ENCODE results near the gene PCDHB9. TPM values are rescaled to one million over a fixed set of nuclear protein-coding genes. Genes with fewer than 3 reads are reported as not detected.
"Not testable (repeated sequence)": the region's sequence is repeated elsewhere in the genome, so short reads cannot be mapped to it uniquely, and the experiment has no call there.

Gene PCDHB9
- total RNA-seq: 0.22 and 0.40 TPM in 2 replicates

DNA sequence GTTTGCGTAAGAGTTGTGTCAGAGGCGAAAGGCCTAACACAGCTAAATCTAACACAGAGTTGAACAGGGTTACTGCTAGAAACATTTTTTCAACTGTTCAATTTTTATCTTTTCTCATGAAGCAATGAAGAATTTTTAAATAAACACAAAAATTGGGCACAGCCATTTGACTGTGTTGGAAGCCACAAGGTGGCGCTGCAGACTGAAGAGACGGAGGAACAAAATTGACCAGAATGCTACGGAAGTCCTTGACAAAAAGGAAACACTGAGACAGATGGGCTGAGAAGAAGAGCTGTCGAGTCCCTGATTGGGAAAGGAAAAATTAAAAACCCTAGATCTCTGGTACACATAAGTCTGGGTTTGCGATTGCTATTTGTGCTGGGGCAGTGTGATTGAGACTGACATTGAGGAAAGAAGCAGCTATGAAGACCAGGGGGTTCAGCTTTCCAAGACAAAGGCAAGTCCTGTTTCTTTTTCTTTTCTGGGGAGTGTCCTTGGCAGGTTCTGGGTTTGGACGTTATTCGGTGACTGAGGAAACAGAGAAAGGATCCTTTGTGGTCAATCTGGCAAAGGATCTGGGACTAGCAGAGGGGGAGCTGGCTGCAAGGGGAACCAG lies at the start of gene PCDHB9:
Gene PCDHB9 (plus strand): TSS at position 265 of the 616 bp plus-strand sequence. CDS start 158 bp downstream, at position 423.
- peak; percentile 31 to 35 for DNase-seq (ENCODE audit: low read depth in 2 of 2)

DNA sequence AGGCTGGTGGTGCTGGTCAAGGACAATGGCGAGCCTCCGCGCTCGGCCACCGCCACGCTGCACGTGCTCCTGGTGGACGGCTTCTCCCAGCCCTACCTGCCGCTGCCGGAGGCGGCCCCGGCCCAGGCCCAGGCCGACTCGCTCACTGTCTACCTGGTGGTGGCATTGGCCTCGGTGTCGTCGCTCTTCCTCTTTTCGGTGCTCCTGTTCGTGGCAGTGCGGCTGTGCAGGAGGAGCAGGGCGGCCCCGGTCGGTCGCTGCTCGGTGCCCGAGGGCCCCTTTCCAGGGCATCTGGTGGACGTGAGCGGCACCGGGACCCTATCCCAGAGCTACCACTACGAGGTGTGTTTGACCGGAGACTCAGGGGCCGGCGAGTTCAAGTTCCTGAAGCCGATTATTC lies 49.6 kb upstream of the PCDHB9 start:
- not testable (repeated sequence) for DNase-seq (ENCODE audit: low read depth in 2 of 2)

DNA sequence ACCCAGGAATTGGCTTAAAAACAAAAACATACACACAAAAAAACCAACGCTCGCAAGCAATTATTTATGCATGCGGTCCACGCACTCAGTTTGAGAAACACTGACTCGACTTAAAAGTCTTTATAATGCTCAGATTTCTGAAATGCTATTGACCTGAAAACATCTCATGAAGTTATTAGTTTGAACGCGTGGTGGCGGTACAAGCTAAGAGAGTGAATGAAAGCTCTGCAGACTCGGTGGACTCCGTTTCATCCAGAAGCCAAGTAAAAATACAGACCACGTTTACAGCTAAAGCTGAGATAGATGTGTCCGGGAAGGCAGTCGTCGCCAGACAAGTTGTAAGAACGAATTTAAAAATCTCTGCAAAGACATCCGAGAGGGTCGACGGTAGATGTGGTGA lies 37.1 kb upstream of the PCDHB9 start, which contains the start of gene PCDHB6:
Gene PCDHB6 (plus strand): TSS at position 246 of the 400 bp plus-strand sequence. CDS start 201 bp downstream, outside the sequence.
- DNase-seq (ENCODE audit: low read depth in 2 of 2): peak; percentile 35 to 49

DNA sequence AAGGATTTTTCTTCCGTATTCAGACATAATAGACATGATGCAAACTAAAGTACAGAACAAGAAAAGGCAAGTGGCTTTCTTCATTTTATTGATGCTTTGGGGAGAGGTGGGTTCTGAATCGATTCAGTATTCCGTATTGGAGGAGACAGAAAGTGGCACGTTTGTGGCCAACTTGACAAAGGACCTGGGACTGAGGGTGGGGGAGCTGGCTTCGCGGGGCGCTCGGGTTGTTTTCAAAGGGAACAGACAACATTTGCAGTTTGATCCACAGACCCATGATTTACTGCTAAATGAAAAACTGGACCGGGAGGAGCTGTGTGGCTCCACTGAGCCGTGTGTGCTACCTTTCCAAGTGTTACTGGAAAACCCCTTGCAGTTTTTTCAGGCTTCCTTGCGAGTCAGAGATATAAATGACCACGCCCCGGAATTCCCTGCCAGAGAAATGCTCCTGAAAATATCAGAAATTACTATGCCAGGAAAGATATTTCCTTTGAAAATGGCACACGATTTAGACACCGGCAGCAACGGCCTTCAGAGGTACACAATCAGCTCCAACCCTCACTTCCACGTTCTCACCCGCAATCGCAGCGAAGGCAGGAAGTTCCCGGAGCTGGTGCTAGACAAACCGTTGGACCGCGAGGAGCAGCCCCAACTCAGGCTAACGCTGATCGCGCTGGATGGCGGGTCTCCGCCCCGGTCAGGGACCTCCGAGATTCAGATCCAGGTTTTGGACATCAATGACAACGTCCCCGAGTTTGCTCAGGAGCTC lies 36.6 kb upstream of the PCDHB9 start:
- DNase-seq (ENCODE audit: low read depth in 2 of 2): no peak

DNA sequence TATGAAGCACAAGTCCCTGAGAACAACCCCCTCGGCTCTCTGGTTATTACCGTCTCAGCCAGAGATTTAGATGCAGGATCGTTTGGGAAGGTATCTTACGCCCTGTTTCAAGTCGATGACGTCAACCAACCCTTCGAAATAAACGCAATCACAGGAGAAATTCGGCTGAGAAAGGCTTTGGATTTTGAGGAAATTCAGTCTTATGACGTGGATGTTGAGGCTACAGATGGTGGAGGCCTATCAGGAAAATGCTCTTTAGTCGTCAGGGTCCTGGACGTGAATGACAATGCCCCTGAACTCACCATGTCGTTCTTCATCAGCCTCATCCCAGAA lies 36.0 kb upstream of the PCDHB9 start:
- DNase-seq (ENCODE audit: low read depth in 2 of 2): no peak

DNA sequence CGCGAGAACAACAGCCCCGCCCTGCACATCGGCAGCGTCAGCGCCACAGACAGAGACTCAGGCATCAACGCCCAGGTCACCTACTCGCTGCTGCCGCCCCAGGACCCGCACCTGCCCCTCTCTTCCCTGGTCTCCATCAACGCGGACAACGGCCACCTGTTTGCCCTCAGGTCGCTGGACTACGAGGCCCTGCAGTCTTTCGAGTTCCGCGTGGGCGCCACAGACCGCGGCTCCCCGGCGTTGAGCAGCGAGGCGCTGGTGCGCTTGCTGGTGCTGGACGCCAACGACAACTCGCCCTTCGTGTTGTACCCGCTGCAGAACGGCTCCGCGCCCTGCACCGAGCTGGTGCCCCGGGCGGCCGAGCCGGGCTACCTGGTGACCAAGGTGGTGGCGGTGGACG lies 35.3 kb upstream of the PCDHB9 start:
- not testable (repeated sequence) for DNase-seq (ENCODE audit: low read depth in 2 of 2)

DNA sequence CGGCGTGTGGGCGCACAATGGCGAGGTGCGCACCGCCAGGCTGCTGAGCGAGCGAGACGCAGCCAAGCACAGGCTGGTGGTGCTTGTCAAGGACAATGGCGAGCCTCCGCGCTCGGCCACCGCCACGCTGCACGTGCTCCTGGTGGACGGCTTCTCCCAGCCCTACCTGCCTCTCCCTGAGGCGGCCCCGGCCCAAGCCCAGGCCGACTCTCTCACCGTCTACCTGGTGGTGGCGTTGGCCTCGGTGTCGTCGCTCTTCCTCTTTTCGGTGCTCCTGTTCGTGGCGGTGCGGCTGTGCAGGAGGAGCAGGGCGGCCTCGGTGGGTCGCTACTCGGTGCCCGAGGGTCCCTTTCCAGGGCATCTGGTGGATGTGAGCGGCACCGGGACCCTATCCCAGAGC lies 34.9 kb upstream of the PCDHB9 start:
- not testable (repeated sequence) for DNase-seq (ENCODE audit: low read depth in 2 of 2)

DNA sequence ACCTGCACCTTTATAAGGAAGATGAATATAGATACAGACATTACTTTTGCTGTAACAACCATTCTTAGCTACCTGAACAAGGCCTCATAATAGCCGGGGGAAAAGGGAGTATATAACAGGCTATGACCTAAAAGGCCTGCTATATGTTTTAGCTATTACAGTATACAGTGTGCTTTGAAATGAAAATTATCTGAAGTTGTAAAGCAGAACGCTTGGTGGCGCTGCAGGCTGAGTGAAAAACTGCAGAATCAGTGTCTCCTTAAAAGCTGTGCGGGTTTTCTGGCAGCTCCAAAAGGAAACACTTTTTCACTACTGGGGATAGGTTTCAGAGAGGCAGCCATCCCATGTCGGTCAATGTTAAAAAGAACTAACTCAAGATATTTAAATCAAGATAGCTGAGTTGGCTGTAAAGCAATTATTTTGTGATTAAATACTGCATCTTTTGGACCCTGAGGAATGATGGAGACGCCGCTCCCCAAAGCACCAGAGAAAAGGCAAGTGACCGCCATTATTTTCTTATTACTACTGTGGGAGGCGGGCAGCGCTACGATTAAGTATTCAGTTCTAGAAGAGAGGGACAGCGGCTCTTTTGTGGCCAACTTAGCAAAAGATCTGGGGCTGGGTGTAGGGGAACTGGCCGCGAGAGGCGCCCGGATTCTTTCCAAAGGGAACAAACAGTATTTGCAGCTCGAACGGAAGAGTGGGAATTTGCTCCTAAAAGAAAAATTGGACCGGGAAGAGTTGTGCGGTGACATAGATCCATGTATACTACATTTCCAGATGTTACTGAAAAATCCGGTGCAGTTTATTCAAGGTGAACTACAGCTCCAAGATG lies 31.2 kb upstream of the PCDHB9 start:
- DNase-seq (ENCODE audit: low read depth in 2 of 2): no peak

DNA sequence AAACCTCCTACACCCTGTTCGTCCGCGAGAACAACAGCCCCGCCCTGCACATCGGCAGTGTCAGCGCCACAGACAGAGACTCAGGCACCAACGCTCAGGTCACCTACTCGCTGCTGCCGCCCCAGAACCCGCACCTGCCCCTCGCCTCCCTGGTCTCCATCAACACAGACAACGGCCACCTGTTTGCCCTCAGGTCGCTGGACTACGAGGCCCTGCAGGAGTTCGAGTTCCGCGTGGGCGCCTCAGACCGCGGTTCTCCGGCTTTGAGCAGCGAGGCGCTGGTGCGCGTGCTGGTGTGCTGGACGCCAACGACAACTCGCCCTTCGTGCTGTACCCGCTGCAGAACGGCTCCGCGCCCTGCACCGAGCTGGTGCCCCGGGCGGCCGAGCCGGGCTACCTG lies 29.6 kb upstream of the PCDHB9 start:
- DNase-seq (ENCODE audit: low read depth in 2 of 2): not testable (repeated sequence)

DNA sequence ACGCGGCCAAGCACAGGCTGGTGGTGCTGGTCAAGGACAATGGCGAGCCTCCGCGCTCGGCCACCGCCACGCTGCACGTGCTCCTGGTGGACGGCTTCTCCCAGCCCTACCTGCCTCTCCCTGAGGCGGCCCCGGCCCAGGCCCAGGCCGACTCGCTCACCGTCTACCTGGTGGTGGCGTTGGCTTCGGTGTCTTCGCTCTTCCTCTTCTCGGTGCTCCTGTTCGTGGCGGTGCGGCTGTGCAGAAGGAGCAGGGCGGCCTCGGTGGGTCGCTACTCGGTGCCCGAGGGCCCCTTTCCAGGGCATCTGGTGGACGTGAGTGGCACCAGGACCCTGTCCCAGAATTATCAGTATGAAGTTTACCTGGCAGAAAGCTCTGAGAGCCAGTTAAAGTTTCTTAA lies 29.1 kb upstream of the PCDHB9 start:
- DNase-seq (ENCODE audit: low read depth in 2 of 2): not testable (repeated sequence)

DNA sequence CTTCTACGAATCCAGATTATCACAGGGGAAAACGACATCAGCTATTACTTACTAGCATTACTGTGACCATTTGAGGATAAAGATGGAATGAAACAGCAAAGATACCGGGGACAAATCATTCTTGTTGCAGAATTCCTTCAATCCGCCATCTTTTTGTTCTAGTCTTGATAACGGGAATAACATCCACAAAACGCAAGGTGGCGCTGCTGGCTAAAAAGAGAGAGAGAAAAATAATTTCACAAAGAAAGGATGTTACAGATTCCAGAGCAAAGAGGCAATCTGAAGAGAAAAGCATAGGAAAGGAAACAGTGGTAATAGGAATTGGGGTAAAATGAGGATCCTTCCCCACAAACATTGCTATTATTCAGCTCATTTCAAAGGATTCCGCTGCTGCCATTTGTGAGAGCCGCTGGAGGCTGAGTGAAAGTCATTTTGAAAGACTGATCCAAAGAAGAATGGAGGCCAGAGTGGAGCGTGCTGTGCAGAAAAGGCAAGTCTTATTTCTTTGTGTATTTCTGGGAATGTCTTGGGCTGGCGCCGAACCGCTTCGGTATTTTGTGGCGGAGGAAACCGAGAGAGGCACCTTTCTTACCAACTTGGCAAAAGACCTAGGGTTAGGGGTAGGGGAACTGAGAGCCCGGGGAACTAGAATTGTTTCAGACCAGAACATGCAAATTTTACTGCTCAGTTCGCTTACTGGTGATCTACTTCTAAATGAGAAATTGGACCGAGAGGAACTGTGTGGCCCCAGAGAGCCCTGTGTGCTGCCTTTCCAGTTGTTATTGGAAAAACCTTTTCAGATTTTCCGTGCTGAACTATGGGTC lies 14.4 kb upstream of the PCDHB9 start, which contains the start of gene PCDHB7:
Gene PCDHB7 (plus strand): TSS at position 264 of the 824 bp plus-strand sequence. CDS start 192 bp downstream, at position 456.
- DNase-seq (ENCODE audit: low read depth in 2 of 2): peak; percentile 40 to 55

DNA sequence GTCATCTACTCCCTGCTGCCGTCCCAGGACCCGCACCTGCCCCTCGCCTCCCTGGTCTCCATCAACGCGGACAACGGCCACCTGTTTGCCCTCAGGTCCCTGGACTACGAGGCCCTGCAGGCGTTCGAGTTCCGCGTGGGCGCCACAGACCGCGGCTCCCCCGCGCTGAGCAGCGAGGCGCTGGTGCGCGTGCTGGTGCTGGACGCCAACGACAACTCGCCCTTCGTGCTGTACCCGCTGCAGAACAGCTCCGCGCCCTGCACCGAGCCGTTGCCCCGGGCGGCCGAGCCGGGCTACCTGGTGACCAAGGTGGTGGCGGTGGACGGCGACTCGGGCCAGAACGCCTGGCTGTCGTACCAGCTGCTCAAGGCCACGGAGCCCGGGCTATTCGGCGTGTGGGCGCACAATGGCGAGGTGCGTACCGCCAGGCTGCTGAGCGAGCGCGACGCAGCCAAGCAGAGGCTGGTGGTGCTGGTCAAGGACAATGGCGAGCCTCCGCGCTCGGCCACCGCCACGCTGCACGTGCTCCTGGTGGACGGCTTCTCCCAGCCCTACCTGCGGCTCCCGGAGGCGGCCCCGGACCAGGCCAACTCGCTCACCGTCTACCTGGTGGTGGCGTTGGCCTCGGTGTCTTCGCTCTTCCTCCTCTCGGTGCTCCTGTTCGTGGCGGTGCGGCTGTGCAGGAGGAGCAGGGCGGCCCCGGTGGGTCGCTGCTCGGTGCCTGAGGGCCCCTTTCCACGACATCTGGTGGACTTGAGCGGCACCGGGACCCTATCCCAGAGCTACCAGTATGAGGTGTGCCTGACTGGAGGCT lies 12.5 kb upstream of the PCDHB9 start:
- DNase-seq (ENCODE audit: low read depth in 2 of 2): not testable (repeated sequence)

DNA sequence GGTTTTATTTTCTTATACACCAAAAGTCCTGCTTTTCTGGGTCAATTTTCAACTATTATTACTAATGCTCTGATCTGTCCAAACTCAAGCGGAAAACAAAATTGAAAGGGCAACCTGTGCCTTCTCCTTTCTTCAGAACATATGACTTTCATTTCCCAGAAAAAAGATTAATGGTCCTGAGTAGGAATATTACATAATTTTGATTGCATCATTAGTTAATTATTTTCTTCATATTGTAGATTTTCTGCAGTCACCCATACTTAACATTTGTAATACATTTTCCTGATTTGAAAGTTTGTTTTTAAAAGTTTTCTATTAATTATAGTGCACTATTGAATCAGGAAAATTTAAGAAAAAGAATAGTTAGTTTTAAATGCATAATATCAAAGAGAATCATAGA lies 11.0 kb upstream of the PCDHB9 start:
- DNase-seq (ENCODE audit: low read depth in 2 of 2): no peak

DNA sequence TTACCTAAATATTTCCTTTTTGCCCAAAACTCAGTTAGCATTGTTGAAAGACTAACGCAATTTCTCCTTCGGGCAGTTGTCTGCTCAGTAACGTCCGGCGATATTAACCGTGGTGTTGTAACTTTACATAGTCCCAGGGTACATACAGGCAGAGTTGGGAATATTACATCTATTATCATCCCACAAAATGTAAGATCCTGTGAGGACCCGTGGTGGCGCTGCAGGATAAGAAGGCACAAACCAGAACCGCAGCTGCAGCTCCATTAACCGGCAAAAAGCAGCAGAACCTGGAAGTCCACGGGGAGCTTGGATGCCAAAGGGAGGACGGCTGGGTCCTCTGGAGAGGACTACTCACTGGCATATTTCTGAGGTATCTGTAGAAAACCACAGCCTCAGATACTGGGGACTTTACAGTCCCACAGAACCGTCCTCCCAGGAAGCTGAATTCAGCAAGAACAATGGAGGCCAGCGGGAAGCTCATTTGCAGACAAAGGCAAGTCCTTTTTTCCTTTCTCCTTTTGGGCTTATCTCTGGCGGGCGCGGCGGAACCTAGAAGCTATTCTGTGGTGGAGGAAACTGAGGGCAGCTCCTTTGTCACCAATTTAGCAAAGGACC lies 9.3 kb upstream of the PCDHB9 start, which contains the start of gene PCDHB8:
Gene PCDHB8 (plus strand): TSS at position 214 of the 615 bp plus-strand sequence. CDS start 245 bp downstream, at position 459.
- peak in 1 of 2 donors; percentile 9 for DNase-seq (ENCODE audit: low read depth in 2 of 2)

DNA sequence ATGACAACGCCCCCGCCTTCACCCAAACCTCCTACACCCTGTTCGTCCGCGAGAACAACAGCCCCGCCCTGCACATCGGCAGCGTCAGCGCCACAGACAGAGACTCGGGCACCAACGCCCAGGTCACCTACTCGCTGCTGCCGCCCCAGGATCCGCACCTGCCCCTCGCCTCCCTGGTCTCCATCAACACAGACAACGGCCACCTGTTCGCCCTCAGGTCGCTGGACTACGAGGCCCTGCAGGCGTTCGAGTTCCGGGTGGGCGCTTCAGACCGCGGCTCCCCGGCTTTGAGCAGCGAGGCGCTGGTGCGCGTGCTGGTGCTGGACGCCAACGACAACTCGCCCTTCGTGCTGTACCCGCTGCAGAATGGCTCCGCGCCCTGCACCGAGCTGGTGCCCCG lies 7.6 kb upstream of the PCDHB9 start:
- DNase-seq (ENCODE audit: low read depth in 2 of 2): not testable (repeated sequence)

DNA sequence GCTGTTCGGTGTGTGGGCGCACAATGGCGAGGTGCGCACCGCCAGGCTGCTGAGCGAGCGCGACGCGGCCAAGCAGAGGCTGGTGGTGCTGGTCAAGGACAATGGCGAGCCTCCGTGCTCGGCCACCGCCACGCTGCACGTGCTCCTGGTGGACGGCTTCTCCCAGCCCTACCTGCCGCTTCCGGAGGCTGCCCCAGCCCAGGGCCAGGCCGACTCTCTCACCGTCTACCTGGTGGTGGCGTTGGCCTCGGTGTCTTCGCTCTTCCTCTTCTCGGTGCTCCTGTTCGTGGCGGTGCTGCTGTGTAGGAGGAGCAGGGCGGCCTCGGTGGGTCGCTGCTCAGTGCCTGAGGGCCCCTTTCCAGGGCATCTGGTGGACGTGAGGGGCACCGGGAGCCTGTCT lies 7.1 kb upstream of the PCDHB9 start:
- DNase-seq (ENCODE audit: low read depth in 2 of 2): not testable (repeated sequence)

DNA sequence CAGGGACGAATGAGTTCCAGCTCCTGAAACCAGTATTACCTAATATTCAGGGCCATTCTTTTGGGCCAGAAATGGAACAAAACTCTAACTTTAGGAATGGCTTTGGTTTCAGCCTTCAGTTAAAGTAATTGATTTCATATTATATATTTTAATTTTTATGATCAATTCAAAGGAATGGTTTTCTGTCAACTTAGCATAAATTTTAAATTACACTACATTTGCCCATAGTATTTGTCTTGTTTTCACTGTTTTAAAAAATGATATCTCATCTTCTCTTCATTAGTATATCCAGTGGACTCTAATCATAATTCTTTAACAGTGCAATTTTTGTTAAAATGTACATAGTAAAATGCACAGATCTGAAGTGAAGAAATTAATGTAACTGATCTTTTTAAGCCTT lies 6.6 kb upstream of the PCDHB9 start:
- no peak for DNase-seq (ENCODE audit: low read depth in 2 of 2)

DNA sequence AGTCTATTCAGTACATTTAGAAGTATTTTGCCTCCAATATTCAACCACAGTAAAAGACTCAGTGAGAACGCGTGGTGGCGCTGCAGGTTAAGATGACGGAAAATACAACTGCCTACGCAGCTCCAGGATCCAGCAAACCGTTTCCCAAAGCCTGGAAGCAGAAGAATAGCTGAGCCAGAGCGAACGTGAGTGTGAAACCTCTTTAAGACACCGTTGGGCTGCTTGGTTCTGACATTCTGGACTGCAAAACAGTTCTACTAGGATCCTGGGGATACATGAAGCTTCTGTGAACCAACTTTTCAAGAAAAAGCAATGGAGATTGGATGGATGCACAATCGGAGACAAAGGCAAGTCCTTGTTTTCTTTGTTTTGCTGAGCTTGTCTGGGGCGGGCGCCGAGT lies 4.7 kb upstream of the PCDHB9 start, which contains the start of gene PCDHB16:
Gene PCDHB16 (plus strand): TSS at position 140 of the 400 bp plus-strand sequence. CDS start 173 bp downstream, at position 313.
- peak; percentile 7 to 47 for DNase-seq (ENCODE audit: low read depth in 2 of 2)

DNA sequence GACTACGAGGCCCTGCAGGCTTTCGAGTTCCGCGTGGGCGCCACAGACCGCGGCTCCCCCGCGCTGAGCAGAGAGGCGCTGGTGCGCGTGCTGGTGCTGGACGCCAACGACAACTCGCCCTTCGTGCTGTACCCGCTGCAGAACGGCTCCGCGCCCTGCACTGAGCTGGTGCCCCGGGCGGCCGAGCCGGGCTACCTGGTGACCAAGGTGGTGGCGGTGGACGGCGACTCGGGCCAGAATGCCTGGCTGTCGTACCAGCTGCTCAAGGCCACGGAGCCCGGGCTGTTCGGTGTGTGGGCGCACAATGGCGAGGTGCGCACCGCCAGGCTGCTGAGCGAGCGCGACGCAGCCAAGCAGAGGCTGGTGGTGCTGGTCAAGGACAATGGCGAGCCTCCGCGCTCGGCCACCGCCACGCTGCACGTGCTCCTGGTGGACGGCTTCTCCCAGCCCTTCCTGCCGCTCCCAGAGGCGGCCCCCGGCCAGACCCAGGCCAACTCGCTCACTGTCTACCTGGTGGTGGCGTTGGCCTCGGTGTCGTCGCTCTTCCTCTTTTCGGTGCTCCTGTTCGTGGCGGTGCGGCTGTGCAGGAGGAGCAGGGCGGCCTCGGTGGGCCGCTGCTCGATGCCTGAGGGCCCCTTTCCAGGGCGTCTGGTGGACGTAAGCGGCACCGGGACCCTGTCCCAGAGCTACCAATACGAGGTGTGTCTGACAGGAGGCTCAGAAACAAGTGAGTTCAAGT lies 2.7 kb upstream of the PCDHB9 start:
- DNase-seq (ENCODE audit: low read depth in 2 of 2): not testable (repeated sequence)

All from lung microvascular endothelial cell (primary cell).